PC-3 (cell line): Measurements from ENCODE around the gene UBAP2.

Experiments used
- EZH2 ChIP-seq: fragments of 300-600 bp; sonication (generic); IDR thresholded peaks from one replicate; pipeline ENCODE4 v1.6.1; 2017; ENCODE audit warnings: antibody characterized with exemption, mild to moderate bottlenecking, low read length; ENCODE audit not compliant: unreplicated experiment
- EZH2phosphoT487 ChIP-seq: fragments of 300-600 bp; sonication (generic); IDR thresholded peaks from 2 replicates; pipeline ENCODE4 v1.6.1; 2018; ENCODE audit warnings: mild to moderate bottlenecking, antibody characterized with exemption, low read length, borderline replicate concordance
- TF ChIP-seq, protein P1 (sequence below): fragments of 300-600 bp; sonication (generic); conservative IDR thresholded peaks from 2 replicates; pipeline ENCODE4 v1.5.1; 2017; ENCODE audit warnings: antibody characterized with exemption, low read depth, mild to moderate bottlenecking, low read length

DNA sequence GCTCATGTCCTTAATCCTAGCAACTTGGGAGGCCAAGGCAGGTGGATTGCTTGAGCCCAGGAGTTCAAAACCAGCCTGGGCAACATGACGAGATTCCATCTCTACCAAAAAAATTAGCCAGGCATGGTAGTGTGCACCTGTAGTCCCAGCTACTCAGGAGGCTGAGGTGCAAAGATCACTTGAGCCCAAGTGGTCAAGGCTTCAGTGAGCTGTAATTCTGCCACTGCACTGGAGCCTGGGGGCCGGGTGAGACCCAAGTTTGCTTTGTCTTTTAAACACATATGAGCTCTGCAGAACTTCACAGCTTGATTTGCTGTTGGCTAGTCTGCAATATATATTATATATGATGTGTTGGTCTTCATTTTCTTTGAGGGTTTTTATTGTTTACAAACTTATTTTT, 141.9 kb downstream of the UBAP2 start:
- TF ChIP-seq, protein P1, sequence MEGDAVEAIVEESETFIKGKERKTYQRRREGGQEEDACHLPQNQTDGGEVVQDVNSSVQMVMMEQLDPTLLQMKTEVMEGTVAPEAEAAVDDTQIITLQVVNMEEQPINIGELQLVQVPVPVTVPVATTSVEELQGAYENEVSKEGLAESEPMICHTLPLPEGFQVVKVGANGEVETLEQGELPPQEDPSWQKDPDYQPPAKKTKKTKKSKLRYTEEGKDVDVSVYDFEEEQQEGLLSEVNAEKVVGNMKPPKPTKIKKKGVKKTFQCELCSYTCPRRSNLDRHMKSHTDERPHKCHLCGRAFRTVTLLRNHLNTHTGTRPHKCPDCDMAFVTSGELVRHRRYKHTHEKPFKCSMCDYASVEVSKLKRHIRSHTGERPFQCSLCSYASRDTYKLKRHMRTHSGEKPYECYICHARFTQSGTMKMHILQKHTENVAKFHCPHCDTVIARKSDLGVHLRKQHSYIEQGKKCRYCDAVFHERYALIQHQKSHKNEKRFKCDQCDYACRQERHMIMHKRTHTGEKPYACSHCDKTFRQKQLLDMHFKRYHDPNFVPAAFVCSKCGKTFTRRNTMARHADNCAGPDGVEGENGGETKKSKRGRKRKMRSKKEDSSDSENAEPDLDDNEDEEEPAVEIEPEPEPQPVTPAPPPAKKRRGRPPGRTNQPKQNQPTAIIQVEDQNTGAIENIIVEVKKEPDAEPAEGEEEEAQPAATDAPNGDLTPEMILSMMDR = no peak
- TF ChIP-seq EZH2 = no peak
- TF ChIP-seq EZH2phosphoT487 = no peak
